ENCODE results near the gene LTB.

The LTB gene, protein sequence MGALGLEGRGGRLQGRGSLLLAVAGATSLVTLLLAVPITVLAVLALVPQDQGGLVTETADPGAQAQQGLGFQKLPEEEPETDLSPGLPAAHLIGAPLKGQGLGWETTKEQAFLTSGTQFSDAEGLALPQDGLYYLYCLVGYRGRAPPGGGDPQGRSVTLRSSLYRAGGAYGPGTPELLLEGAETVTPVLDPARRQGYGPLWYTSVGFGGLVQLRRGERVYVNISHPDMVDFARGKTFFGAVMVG

DNA sequence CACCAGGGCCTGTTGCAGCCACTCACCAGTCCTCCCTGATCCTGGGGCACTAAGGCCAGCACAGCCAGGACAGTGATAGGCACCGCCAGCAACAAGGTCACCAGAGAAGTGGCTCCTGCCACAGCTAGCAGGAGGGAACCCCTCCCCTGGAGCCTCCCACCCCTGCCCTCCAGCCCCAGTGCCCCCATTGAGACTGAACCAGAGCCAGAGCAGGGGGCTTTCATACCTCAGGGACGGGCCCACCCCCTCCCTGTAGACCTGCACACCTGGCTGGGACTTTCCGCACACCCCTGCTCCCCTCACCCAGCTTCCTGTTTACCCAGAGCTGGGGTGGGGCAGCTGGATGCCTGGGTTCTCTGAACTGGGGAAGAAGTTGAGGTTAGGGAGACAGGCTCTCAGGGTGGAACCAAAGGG, at the start of gene LTB:
TSS of gene LTB (minus strand) at position 195 of the 414 bp plus-strand sequence. CDS start at position 188, 7 bp downstream.
- DNase-seq (ENCODE audit: low read depth in 2 of 2): no peak

DNA sequence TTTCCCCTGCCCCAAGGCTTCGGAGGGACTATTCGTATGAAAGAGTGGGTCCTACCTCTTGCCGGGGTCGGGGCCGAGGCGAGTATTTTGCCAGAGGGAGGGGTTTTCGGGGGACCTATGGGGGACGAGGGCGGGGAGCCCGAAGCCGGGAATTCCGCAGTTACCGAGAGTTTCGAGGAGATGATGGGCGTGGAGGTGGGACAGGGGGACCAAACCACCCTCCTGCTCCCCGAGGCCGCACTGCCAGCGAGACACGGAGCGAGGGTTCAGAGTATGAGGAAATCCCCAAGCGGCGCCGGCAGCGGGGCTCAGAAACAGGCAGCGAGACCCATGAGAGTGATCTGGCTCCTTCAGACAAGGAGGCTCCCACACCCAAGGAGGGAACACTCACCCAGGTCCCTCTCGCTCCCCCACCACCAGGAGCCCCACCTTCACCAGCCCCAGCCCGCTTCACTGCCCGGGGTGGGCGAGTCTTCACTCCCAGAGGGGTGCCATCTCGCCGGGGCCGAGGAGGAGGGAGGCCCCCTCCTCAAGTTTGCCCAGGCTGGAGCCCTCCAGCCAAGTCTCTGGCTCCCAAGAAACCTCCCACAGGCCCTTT, 49.6 kb upstream of the LTB start:
- DNase-seq (ENCODE audit: low read depth in 2 of 2): no peak

DNA sequence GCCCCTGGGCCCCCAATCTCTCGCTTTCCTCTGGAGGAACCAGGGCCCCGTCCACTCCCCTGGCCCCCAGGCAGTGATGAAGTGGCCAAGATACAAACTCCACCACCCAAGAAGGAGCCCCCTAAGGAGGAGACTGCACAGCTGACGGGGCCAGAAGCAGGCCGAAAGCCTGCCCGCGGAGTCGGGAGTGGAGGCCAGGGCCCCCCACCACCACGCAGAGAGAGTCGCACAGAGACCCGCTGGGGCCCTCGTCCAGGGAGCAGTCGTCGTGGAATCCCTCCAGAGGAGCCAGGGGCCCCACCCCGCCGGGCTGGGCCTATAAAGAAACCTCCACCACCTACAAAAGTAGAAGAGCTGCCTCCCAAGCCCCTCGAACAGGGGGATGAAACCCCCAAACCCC, 49.0 kb upstream of the LTB start:
- no peak for DNase-seq (ENCODE audit: low read depth in 2 of 2)

DNA sequence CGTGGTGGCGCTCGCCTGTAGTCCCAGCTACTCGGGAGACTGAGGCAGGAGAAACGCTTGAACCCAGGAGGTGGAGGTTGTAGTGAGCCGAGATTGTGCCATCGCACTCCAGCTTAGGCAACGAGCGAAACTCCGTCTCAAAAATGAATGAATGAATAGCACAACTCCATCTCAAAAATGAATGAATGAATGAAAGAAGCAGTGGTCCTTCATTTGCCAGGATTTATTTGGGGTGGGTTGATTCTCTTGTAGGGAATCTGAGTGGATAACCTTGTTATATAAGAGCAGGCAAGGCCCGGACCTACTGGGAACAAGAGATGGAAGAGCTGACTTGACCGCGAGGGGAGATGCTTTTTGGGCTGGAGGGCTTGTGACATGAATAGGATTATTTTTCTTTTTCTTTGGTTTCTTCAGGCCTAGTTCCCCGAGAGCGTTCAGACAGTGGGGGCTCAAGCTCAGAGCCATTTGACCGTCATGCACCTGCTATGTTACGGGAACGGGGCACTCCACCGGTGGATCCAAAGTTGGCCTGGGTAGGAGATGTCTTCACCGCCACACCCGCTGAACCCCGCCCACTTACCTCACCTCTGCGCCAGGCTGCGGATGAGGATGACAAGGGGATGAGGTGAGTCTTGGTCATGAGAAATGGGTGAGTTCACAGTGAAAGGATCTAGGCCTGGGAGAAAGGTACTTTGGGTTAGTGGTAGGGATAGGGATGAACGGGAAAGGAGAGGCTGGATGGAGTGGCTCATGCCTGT, 48.1 kb upstream of the LTB start:
- DNase-seq (ENCODE audit: low read depth in 2 of 2): no peak

DNA sequence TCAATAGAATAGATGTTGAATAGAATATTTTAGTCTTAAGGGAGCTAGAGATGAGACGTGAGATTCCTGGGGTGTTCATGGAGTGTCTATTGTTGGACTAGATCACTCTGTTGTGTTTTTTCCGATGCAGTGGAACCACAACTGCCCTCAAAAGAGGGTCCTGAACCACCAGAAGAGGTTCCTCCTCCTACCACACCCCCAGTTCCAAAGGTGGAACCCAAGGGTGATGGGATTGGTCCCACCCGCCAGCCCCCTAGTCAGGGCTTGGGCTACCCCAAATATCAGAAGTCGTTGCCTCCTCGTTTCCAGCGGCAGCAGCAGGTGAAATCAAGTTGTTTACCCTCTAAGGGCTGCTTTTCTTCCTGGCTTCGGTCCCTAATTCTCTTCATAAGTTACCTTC, 46.8 kb upstream of the LTB start:
- no peak for DNase-seq (ENCODE audit: low read depth in 2 of 2)

DNA sequence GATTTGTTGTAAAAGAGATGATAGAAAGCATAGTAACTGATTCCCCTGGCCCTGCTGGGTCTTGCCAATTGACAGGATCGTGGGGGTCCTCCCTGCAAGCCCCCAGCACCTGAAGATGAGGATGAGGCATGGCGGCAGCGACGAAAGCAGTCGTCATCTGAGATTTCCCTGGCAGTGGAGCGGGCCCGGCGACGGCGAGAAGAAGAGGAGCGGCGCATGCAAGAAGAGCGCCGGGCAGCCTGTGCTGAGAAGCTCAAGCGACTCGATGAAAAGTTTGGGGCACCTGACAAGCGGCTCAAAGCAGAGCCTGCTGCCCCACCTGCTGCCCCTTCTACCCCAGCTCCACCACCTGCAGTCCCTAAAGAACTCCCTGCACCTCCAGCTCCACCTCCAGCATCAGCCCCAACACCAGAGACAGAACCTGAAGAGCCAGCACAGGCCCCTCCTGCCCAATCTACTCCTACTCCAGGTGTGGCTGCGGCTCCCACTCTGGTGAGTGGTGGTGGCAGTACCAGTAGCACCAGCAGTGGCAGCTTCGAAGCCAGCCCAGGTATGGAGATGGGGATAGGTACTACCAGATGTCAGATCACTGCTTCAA, 45.6 kb upstream of the LTB start:
- DNase-seq (ENCODE audit: low read depth in 2 of 2): no peak

DNA sequence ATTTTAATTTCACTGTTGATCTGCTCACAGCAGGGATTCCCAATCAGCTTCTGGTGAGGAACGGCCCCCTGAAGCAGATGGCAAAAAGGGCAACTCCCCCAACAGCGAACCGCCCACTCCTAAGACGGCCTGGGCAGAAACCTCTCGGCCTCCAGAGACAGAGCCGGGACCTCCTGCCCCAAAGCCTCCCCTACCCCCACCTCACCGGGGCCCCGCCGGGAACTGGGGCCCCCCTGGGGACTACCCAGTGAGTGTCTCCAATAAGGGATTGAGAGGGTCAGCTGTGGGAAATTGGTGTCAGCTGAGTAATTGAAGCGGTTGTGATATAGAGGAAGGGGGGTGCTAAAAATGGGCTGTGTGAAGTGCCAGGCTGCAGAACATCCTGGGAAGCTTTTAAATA, 44.7 kb upstream of the LTB start:
- DNase-seq (ENCODE audit: low read depth in 2 of 2): no peak

DNA sequence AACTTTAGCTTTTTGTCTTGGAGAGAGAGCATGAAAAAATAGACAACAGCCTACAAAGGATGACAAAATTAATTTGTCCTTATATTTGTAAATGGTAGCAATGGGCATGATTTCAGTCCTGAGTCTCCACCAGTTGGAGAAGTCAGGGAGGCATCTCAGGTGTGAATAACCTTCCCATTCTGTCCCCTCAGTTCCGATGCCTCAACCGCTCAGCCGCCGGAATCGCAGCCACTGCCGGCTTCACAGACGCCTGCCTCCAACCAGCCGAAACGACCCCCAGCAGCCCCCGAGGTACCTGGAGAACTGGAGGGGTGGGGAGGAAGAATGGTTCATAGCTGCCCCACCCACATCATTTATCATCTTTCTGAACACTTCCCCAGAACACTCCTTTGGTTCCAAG, 41.8 kb upstream of the LTB start:
- no peak for DNase-seq (ENCODE audit: low read depth in 2 of 2)

DNA sequence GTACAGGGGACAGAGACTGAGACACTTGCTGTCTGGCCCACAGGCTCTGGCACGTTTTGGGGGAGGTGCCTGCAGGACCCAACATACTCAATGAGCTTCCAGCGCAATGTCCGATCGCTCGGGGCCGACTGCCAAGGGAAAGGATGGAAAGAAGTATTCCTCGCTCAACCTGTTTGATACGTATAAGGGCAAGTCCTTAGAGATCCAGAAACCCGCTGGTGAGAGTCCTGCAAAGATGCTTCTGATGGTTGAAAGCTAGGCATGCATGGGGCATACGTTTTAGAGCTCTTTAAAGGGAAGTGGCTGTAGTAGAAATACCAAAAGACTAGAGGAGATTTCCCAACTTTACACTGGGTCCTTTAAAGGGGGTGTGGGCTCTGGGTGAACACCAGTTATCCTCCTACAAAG, 40.5 kb upstream of the LTB start:
- no peak for DNase-seq (ENCODE audit: low read depth in 2 of 2)

DNA sequence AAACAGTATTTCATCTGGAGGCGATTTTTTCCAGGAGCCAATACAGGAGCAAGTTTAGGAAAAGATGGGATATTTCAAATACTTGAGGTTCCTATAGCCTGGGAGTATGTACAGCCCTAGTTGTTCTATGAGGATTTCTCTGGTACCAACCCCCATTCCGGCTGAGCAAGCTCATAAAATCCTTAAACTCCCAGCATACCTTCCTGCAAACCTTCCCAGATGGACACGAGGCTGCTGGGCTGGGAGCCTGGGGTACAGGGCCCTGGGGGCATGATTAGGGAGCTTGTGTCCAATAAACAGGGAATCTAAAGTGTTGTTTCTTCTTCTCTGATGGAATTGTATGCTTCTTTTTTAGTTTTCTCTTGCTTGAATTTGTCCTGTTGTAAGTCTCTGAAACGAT, 39.8 kb upstream of the LTB start:
- DNase-seq (ENCODE audit: low read depth in 2 of 2): no peak

DNA sequence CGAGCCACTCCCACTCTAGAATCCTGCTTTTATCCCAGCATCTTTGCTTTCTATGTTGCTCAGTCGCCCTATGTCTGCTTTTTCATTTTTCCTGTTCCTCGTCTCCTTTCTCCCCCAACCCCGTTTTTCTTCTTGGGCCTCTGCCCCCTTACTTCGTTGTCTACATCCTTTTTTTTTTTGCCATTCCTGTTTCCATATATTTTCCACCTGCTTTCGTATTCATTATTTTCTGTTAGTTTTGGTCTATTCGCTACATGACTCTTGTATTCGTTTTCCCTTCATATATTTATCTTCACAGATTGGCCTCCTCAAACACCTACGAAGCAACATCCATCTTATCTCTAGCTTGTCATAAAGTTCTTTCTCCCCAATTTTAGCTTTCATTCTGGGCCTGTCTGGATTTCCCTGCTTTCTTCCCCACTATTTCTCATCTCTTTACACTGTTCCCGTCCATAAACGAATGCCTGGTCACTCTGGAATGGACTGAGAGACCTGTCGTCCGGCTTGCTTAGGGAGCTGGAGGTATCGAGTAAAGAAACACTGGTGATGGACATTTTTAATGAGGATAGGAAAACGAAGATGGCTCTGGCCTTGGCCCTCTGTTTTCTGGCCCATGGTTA, 39.2 kb upstream of the LTB start:
- no peak for DNase-seq (ENCODE audit: low read depth in 2 of 2)

DNA sequence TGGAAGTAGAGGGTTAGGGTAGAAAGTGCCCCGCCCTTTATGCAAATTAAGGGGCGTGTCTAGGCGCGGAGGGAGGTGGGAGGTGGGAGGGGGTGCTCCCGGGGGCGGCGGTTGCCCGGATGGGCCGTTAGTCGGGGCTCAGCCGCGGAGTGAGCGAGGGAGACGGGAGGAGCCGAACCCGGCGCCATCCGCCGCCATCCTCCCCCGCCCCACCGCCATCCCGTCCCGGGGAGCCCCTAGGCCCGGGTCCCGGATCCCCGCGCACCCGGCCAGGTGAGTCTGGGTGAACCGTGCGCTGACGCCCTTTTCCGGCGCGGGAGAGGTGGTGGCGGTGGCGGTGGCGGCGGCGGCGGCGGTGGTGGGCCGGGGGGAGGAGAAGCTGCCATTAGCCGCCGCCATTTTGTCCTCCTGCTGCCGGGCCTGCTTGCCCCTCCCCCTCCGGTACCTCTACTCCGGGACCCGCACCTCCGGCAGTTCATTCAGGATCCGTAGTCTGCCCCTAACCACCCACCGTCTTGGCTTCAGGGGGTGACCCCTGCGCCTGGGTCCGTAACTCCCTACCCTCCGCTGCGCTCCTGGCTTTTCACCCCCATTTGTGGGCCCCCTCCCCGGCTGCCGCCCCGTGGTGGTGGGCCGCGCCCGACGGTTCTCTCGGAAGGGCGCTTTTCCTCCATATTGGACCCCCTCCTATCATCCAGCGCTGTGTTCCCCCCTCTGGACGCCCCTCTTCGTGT, 38.5 kb upstream of the LTB start, which contains the start of gene PRRC2A:
TSS of gene PRRC2A (plus strand) at position 130 of the 734 bp plus-strand sequence. CDS start 2,075 bp downstream, outside the sequence.
- DNase-seq (ENCODE audit: low read depth in 2 of 2): peak; percentile 64 to 95

DNA sequence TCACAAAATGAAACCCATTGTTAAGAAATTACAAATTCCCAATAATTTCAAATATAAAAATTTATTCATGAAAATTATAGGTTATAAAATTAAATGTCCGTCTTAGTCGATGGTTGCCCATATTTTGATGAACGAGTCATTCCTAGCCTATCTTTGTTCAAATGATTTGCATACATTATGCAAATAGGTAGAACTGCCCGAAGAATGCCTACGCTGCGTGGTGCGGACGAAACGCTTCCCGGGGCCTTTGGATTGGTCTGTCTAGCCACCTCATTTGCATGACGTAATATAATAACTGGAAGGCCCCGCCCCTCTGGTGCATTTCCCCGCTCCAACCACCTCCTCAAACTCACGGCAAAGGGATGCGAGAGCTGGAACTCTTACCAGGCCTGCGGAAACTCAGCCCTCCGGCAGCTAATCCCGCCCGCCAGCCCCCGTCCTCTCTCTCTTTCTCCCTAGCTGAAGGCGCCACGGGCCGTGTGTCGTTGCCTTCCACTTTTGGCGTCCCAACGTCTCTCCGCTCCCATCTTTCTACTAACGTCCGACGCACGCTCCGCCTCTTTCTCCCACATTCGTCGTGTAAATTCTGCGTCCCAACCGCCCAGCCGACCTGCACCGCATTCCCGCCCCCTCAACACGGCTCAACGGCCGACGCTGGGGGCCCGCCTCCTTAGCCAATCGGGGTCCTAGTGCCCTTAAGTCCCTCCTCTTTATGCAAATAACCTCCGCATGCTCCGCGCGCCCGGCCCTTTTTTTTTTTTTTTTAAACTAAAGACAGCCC, 37.8 kb upstream of the LTB start:
- peak; percentile 79 to 95 for DNase-seq (ENCODE audit: low read depth in 2 of 2)

DNA sequence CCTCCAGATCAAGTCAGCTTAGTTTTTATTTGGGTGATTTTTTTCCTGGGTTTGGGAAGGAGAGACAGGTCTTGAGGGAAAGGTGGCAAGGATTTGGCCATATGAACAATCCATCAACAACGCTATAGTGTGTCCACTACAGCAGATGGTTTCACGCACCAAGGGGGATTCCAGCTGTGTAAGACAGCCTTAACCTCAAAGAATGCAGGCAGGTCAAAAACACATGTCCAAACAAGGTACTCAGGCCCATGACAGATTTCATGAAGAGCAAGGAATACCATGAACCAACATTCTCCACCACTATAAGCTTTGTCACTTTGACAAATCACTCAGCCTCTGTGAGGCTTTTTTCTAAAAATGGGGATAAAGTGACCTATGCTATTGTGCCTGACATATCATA, 34.8 kb upstream of the LTB start:
- no peak for DNase-seq (ENCODE audit: low read depth in 2 of 2)

DNA sequence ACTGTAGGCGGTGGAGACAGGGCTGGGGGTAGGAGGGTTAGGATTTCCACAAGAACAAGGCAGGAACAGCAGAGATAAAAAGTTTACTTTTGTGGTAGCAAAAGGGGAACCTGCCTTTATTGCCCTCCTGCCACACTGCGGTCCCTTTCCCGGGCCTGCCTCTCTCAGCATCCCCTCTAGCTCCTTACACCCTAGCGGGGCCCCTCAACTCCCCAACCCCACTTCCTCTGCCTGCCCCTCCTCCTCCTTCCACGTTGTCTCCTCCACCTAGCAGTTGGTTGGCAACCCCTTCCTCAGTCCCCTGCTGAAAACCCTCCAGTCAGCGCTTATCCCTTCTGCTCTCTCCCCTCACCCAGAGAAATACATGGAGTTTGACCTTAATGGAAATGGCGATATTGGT, 33.5 kb upstream of the LTB start:
- DNase-seq (ENCODE audit: low read depth in 2 of 2): no peak

DNA sequence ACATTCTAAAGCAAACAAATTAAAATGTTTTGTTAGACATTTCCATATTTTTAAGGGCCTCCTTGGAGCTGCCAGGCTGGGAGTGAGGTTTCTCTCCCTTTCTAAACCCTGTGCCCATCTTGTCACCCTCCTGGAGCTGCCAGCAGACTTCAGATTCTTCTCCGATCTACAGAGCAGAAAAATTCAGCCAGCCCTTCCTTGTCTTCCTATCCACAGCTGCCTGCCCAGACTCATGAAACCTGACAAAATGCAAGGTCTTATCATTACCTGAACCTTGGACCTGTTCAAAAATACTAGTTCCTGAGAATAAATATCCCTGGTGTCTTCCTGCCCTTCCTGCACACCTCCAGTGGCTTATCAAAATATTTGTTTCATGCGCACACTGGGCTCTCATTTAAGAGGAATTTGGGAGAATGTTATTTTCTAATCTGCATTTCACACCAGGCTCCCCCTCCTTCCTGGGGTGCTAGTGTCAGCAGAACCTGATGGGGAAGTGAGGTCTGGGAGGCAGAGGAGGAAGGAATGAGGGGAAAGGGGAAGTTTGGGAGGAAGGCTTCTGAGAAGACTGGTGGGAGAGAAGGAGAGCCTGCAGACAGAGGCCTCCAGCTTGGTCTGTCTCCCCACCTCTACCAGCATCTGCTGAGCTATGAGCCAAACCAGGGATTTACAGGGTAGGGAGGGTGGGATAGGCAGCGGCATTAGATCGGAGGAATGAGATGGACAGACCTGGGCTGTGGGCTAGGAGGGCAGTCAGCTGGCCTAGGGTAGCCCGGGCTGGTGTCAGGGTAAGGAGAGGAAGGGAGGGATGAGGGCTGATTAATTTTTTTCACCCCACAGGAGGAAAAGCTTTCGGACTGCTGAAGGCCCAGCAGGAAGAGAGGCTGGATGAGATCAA, 32.7 kb upstream of the LTB start, which contains the start of gene AIF1:
TSS of gene AIF1 (plus strand) at position 551 of the 895 bp plus-strand sequence. CDS start at position 647, 96 bp downstream.
- no peak for DNase-seq (ENCODE audit: low read depth in 2 of 2)

DNA sequence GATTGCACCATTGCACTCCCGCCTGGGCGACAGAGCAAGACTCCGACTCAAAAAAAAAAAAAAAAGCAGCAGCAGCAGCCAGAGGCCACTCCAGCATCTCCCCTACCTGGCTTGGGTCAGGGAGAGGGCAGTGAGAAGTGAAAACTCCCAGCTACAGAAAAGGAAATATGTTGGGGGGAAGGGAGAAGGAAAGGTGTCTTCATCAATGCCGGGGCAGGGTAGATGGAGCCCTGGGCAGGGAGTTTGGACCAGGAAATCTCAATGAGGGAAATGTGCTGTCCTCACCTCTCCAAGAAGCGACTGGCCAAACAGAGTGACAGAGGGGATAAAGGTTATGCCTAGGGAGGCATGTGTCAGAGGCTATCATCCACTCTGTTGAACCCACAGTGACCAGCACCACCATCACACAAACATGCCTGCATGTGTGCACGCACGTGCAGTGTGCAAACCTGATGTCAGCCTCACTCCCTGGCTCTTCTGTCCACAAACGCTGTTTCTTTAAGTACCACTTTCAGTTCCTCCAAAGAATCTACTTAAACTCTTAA, 31.9 kb upstream of the LTB start:
- DNase-seq (ENCODE audit: low read depth in 2 of 2): no peak

DNA sequence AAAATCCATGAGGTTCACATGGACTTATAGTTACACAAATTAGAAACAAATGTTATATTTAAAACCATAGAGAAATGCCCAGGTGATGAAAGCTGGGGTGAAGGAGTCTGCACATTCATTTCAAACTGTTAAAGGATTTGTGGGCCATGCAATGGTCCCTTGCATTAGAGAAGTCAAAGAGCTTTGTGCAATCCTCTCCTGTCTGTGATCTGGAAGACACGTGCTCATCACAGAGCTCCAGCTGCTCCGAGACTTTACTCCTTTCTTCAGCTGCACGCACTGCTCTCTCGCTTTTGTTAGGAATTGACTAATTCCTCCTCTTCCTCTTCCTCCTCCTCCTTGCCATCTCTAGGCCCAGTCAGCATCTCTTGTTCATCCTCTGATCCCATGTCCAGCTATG, 28.7 kb upstream of the LTB start:
- no peak for DNase-seq (ENCODE audit: low read depth in 2 of 2)

Data from activated CD8-positive, alpha-beta memory T cell treated with anti-CD3 and anti-CD28 coated beads for 4 hours (primary cell).